NCI-H146 treated with DMSO at 0.1 percent for 48 hours (cell line): ENCODE data around the gene PAX8.

Experiments used
- DNase-seq: peaks from one replicate; lab custom pipeline; 2025; ENCODE audit not compliant: unreplicated experiment; lab: John Stamatoyannopoulos, UW

PAX8 gene

DNA sequence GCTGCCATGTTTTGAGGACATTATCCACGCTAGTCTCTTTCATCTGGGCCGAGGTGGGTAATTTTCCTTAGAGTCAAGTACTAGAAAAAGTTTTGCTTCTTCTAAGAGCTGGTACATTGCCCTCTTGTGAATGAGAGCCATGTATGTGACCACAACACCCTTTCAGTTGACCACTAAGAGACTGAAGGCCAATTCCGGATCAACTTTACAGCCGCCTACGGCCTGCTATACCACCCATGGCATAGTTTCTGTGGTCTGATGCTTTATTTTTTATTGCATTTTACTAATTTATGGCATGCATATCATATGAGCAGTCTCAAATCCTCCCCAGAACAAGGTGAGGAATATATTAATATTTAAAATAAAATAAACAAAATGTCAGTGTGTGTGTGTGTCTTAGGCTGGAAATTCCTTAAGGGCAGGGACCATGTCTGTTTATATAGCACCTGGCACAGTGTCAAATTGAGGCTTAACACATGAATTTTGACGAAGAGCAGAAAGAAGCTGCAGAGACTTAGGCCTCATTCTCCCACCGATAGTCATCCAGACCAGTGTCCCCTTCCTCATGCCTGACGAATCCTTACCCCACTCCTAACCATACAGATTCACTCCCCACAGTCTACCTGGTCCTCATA is 69.6 kb downstream of the PAX8 start:
- no peak for DNase-seq

DNA sequence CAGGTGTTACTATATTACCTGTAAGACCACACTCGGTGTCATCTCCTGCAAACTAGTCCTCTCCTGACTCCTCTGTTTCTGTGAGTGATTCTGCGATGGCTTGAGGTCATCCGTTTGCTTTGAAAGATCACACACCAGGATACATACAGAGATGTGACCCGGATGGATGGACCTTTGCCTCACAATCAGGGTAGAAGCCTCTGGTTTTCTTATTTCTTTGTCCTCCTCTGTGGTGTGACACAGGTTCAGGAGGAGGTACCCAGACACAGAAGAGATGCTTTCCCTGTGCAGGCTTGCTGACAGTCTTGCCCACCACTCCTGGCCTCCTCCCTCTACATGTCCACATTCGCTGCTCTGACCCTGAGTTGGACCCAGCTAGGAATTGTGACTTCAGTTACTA is 70.3 kb downstream of the PAX8 start:
- no peak for DNase-seq

DNA sequence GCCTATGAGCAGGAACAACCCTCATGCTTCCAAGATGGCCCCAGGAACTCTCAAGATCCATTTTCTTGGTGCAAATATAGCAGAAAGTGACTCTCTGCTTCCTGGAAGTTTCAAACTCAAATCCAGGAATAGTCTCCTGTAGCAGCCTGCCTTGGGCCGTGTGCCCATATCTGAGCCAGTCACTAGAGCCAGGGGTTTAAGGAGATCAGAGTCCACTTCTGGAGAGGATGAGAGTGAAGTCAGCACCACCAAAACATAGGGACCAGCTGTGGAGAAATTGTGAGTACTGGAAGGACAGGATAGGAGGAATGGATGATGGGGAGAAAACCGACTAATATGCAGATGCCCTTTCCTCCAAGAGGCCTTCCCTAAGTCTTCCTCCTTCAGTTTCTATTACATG is 71.7 kb downstream of the PAX8 start:
- no peak for DNase-seq

DNA sequence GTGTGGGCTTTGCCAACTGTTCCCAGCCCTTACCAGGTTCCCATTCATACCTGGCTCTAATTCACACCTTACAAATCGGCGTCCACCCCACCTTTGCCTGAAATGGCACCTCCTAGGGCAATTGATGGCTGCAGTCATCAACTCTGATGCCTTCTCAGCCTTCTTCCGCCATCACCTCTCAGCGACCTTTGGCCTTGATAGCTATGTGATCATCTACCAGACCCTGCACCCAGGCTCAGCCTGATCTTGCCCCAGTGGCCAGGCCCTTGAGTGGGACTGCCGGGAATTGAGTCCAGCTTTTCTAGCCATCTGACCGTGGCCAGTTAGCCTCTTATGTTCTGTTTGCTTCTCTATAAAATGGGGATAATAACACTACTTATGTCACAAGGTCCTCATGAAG is 72.5 kb downstream of the PAX8 start:
- no peak for DNase-seq

DNA sequence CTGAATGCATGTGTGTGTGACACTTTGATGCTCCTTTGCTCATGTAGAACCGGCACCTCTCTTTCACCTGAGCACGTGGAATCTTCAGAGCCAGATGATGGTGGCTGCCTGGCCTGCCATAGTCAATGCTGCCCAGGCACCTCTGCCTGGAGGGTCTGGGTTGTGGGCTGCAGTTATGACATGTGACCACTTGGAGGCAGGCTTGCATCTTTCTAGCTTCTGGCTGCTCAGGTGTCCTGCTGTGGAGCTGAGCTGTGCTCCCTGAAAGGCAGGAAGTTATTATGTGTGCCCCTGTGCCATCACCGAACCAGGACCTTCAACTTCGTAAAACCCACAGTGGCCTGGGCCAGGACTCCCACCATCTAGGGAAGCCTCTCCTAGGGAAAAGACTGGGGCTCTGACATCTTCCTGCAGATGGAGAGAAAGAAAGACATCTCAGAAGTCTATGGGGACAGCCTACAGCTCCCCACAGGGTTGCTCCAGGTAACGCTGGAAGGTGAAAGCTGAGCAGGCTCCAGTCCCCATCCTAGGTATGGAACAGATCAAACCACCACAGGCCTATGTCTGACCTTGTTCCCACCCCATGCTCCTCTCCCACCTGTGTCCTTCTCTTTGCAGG is 74.7 kb downstream of the PAX8 start:
- peak; percentile 63 for DNase-seq

DNA sequence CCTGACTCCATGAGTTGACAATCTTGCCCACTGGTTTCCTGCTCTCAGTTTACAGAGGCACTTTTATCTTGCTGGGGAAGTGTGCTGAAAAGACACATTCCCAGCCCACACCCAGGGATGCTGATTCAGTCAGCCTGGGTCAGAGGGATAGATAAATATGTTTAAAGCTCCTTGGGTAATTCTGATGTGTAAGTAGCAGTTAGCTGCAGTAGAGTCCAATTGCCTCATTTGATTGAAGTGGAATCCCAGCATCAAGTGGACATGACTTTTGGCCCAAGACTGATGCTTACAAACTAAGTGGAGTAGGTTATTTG is 75.5 kb downstream of the PAX8 start:
- no peak for DNase-seq

DNA sequence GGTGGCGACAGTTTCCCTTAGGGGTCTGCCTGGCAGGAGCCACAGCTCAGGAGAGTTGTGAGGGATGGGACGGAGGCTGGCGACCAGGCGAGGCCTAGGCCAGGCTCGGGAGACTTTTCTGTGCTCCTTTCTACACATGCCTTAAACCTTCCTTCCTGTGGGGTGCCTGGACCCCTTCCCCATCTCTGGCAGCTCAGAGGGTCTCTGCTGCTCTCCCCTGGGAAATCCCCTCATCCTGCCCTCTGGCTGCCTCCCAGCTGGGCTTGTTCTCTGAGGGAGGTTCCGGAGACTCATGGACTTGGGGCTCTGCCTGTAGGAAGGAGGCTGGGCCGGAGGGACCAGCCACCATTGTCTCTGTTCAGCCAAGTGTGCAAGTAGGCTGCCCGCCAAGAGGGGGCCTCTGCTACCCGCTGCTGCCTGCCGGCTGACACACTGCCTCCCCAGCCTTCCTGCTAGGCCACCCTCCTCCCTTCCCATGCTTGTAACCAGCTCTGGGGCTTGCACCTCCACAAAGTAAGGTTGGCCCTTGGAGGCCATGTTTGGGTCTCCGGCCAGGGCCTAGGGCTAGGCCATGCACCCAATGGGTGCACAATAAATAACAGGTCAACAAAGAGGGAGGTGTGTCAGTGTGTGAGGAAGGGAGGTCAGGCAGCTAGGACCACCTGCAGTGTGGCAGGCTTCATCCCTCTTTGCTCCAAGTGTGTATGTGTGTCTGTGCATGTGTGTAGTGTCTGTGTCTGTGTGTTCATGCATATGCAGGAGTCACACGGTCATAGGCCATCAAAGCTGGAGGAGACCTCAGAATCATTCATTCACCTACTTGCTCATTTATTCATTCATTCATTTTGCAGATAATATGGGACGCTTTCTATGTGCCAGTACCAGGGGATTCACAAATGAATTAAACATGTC is 76.2 kb downstream of the PAX8 start:
- no peak for DNase-seq

DNA sequence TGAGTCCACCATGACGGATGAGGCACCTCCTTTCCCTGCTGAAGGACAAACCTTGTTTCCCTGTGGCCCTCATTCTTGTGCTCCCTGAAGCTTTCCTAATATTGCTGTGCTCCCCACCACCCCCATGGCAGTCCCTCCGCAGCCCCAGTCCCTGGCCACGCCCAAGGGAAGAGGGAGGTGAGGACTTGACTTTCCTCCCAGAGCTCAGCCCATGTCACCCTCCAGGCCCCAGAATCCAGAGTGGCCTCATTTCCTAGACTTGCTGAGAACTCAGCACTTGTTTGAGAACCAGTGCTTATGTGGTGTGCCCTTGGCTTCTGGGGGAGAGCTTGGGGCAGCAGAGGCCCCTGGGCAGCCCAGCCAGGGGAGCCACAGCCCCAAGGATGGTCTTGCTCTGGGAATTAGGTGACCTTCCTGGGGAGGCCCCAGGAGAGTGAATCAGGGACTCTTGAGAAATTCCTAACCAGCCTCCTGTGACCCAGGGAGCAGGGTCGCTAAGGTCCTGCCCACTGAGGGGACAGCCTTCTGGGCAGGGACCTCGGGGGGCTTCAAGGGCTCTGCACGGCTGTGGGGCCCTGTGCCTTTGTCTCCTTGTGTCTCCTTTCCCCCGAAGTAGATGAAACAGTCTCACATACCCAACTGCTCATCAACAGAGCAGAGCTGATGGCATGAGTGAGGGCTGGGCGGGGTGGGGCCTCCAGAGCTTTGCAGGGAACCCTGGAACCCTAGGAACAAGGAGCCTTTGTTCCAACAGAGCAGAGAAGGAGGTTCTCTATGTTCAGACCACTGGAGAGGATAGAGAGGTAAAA is 77.0 kb downstream of the PAX8 start:
- DNase-seq: no peak

DNA sequence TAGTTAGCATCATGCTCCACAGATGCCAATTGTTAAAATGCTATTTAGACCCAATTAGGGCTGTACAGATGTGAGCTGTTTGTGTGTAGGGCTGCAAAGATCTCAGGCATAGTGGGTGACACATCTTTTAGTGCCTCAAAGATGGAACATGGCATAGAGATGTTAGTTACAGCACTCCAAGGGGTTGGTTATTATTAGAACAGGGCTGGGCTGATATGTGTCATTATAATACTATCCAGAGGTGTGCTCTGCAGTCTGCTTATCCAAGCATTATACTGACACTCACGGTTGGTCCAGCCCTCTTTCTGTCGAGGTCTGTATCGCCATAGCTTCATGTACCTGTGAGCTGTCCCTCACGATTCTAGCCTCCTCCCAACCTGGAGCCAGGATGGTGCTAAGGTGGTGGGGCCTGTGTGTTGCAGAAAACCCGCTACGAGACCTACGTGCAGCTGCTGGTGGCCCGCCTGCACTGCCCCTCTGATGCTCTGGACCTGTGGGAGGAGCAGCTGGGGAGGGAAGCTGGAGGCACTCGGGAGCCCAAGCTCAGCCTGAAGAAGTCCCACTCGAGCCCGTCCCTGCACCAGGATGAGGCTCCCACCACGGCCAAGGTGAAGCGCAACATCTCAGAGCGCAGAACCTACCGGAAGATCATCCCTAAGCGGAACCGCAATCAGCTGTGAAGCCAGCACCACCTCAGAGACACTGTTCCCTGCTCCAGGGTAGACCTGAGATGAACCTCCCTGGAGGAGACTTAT is 77.8 kb downstream of the PAX8 start:
- no peak for DNase-seq

DNA sequence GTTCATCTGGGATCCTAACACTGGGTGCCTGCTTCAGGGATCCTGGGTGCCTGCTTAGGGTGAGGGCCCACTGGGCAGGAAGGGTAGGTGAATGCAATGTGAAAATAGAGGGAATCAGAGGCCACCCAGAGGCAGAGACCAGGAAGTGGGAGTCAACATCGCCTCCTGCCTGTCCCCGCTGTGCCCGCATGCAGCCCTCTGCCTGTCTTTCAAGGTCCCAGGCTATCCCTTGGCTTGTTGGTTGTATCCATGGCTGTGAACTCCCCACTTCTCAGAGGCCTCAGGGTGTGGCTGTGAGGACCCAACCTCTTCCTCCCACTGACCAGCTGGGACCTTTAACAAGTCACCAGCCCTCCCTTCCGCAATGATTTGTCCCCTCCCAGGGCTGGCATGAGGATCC is 78.5 kb downstream of the PAX8 start:
- no peak for DNase-seq

DNA sequence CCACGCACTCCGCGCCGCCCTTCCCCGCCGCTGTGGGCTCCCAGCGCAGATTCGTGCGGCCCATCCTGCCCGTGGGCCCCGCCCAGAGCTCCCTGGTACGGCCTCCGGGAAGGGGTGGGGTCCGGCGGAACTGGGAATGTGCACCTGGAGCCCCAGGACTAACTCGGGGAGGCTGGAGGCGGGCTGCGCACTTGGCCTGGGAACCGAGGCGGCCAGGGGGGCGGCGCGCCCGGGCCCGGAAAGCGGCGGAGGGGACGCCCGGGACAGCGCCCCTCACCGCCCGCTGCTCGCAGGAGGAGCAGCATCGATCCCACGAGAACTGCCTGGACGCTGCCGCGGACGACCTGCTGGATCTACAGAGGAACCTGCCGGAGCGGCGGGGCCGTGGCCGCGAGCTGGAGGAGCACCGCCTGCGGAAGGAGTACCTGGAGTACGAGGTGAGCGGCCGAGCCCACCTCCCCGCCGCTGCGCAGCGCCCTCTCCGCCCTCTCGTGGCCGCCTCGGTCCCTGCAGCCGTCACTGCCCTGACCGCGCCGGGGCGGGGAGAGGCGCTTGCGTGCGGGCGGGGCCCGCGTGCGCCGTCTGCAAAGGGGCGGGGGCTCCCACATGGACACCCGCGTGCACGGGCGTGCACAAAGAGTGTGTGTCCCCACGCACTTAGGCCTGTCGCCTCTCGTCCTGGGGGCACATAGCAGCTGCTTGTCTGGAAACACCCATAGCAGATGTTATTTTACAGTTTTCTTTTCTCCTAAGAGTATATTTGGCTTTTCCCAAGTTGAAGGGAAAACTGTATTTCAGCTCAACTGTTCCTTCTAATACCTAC is 79.7 kb downstream of the PAX8 start:
- peak; percentile 71 for DNase-seq

DNA sequence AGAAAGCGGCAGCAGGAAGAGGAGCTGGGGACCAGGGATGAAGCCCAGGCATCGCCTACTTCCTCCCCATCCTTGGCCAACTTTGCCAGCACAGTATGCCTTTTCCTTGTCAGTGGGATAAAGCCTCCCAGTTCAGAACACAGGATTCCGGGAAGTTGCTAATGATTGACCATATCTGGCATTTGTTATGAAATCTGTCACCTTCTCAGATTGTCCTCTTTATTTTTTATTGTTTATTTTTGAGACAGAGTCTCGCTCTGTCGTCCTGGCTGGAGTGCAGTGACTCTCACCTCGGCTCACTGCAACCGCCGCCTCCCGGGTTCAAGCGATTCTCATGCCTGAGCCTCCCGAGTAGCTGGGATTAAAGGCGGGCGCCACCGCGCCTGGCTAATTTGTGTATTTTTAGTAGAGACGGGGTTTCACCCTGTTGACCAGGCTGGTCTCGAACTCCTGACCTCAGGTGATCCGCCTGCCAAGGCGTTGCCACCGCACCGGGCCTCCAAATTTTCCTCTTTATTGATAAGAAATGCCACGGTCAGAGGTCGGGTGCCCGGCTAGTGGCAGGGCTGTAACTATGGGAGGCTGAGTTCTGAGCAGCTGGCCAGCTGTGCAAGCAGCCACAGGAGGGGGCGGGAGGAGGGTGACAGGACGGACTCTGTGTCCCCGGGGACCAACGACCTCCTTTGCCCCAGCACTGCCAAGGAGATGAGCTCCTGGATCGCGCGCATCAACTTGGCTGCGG is 80.5 kb downstream of the PAX8 start:
- no peak for DNase-seq

DNA sequence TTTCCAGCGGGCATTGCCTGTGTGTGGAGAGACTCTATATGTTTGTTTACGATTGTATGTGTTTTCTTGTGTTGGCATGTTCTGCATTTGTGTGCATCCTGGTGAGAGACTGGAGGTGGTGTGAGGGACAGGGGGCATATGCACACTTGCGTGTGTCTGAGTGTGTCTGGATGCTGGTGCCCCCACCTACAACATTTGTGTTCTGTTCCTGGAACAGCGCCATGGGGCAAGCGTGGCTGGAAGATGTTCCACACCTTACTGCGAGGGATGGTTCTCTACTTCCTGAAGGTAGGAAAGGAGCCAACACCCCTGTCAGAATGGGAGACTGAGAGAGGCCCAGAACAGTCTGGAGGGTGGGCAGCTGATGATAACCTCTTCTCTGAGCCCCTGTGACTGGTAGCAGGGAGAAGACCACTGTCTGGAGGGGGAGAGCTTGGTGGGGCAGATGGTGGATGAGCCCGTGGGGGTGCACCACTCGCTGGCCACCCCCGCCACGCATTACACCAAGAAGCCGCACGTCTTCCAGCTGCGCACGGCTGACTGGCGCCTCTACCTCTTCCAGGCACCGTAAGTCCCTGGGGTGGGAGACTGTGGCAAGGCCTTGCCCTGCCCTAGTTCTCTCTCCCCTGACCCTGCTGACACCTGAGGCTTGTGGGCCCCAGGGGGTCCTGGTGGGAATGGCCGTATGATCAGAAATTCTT is 81.2 kb downstream of the PAX8 start:
- DNase-seq: no peak

DNA sequence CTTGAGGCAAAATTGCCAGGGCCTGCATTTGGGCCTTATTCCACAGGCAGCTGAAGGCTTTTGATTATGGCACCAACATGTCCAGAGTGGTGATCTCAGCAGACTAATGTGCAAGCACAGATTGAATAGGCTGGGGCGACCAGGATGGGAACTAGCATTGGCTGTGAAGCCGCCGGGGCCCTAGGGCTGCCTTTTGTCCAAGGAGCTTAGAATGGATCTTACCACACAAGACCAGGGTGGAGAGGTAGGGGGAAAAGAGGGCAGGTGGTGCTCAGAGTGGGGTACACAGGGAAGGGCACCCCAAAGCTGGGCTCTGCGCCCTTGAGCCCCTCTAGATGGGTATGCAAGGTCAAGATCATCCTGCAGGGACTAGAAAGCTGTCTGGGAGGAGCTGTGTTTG is 81.9 kb downstream of the PAX8 start:
- no peak for DNase-seq

DNA sequence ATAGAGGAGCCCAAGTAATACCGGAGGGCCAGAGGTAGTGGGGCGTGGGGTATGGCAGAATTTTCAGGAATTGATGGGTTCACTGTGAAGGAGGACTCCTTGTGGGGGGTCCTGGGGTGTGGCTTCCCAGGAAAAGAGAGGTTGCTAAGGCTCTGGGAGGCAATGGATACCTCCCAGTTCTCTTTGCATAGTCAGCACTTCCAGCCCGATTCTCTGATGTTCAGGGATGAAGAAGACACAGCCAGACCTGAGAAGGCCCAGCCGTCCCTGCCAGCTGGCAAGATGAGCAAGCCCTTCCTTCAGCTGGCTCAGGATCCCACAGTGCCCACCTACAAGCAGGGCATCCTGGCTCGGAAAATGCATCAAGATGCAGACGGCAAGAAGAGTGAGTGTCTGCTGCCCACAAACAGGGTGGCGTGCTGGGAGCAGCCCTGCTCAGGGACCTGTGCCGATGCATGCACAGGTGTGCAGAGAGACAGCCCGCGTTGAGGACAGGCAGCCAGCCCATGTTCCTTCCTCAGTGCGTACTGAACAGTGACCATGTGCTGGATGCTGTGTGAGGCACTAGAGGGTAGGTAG is 82.7 kb downstream of the PAX8 start:
- DNase-seq: no peak

DNA sequence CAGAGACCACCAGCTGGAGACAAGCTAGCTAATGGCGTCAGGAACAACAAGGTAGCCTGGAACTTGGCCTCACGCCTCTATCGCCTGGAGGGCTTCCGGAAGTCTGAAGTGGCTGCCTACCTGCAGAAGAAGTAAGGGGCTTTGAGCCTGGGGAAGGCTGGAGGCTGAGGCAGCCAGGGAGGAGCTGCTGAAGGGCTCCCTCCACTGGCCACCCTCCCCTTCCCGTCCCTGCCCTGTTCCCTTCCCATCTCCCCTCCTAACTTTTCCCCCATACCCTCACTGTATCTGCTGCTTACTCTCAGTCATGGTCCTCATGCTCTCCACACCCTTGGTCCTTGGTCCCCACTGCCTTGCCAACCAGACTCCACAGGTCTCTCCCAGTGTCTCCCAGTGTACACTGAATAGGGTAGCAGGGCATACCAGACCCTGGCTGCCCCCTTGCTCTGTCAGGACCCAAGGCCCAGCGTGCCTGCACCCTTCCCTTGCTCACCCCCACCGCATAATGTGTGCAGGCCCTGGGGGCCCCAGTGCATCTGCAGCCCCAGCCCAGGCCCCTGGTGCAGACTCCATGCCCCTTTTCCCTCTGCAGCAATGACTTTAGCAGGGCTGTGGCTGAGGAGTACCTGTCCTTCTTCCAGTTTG is 86.1 kb downstream of the PAX8 start:
- DNase-seq: no peak

DNA sequence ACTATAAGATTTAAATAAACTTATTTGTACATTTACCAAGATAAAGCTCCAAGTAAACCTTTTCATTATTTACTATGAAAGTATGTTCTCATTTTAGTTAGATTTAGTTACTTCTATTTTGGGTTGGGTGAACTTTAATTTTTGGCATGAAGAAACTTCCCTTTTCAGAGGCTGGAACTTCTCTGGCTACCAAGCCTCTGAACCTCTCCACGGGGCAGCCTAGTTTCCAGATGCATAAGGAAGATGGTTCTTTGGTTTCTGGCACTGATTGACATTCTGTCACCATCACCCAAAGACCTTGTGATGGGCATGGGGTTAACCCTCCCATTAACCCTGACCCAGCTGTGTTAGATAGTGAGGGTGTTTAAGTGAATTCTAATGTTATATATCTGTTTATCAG is 87.8 kb downstream of the PAX8 start:
- DNase-seq: no peak

DNA sequence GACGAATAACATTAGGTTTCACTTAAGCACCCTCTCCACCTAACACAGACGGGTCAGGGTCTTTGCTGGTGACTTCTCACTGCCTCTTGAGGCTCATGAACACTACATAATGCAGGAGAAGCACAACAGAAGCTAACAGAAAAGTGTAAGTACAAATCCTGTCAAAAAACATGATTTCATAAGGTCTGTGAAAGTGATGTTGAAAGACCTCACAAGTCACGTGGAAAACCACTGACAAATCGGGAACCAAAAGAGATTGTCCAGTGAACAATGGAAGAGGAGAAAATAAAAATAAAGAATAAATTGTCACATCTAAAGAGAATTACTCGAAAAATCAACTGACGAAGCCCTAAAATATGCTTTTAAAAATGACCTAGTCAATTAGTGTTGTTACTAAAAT is 91.0 kb downstream of the PAX8 start:
- DNase-seq: no peak
